Adrenal gland (tissue), 12 donors: ENCODE measurements around the gene TPK1. TPM values are rescaled to one million over a fixed set of nuclear protein-coding genes. Genes with fewer than 3 reads are reported as not detected.

ENCODE experiments used
- DNase-seq, 7 donors: peaks; one replicate each; pipeline ENCODE4 v3.0.0-alpha.2; 2019 to 2020
- H3K27ac ChIP-seq, 5 donors: fragments of 200-600 bp; sonication (generic) in 4 of 5; 1 replicate in 3 of 5; 2 replicates in 2 of 5; pipeline versions ENCODE4 v1.5.1 to v1.8.0; 2016 to 2020; ENCODE audit warnings: mild to moderate bottlenecking in 1 of 5
- H3K27me3 ChIP-seq: fragments of 200-600 bp; 2 replicates; pipeline ENCODE4 v1.8.0; 2021
- H3K36me3 ChIP-seq, 2 donors: fragments of 200-600 bp; replicated peaks in 1 of 2; 1 replicate in 1 of 2; 2 replicates in 1 of 2; pipeline versions ENCODE4 v1.5.1 to v1.8.0; 2018 to 2022
- H3K4me1 ChIP-seq, 2 donors: fragments of 200-600 bp; replicated peaks in 1 of 2; 1 replicate in 1 of 2; 2 replicates in 1 of 2; pipeline versions ENCODE4 v1.5.1 to v1.8.0; 2018 to 2021
- H3K4me3 ChIP-seq, 4 donors: fragments of 200-600 bp; sonication (generic) in 3 of 4; one replicate each; pipeline ENCODE4 v1.5.1; 2016 to 2018
- H3K9me3 ChIP-seq, 3 donors: fragments of 200-600 bp; sonication (generic) in 1 of 3; replicated peaks in 1 of 3; 1 replicate in 2 of 3; 2 replicates in 1 of 3; pipeline versions ENCODE4 v1.5.1 to v1.8.0; 2016 to 2021
- POLR2A ChIP-seq, 2 donors: fragments of 450-650 bp; IDR thresholded peaks; one replicate each; pipeline ENCODE4 v1.6.1; 2017; ENCODE audit warnings: antibody characterized with exemption in 2 of 2, mild to moderate bottlenecking in 2 of 2, moderate library complexity in 1 of 2
- whole genome bisulfite sequencing, 4 donors: extraction: QIAGEN DNeasy Blood & Tissue Kit in 2 of 4; methylation state at CpG; one replicate each; pipeline versions ENCODE4 v1.1.5 to v1.1.7; 2013 to 2017; 5-methylcytosine and 5-hydroxymethylcytosine counted together
- intact Hi-C, 2 donors: fragments of 100-400 bp; cut with DNase I; formaldehyde crosslinking; loops; one replicate each; pipeline versions ENCODE4 v1.14.1 to v1.15.0; 2022 to 2023
- polyA plus RNA-seq, 3 donors: library from polyadenylated mRNA; stranded (reverse); fragments of 200-250 nt in 2 of 3; fragments of 350-450 nt in 1 of 3; fragmentation: Illumina TruSeq in 1 of 3; extraction: RNeasy Lipid Tissue Mini Kit (QIAGEN cat#74804) in 1 of 3; gene quantifications; one replicate each; pipeline ENCODE4 v1.2.3, GENCODE V29; 2013 to 2014
- total RNA-seq, 9 donors: library from RNA; depleted of rRNA in 4 of 9; stranded (reverse); fragments of >200 nt in 4 of 9; fragments of 120-200 nt in 1 of 9; fragmentation: NEBNext Ultra II Directional in 1 of 9; extraction: Animal tissue kit (Norgen Biotek cat#: 25700) in 1 of 9; gene quantifications; one replicate each; pipeline versions ENCODE4 v1.1.0 to v1.2.4, GENCODE V29; 2013 to 2023
- TF ChIP-seq, protein P1 (sequence below), 6 experiments: fragments of 450-650 bp in 4 of 6; fragments of 200-600 bp in 2 of 6; sonication (generic) in 1 of 6; IDR thresholded peaks; 1 replicate in 5 of 6; 2 replicates in 1 of 6; pipeline versions ENCODE4 v1.5.1 to v1.8.0; 2016 to 2021; ENCODE audit warnings: antibody characterized with exemption in 6 of 6, mild to moderate bottlenecking in 2 of 6, moderate library complexity in 1 of 6
- donor health status: healthy with polysubstance abuse.
- donor health status: Bipolar disorder and iron deficiency.
- donor health status: DM: yes; HTN: yes; CAD: no.
- donor health status: DM: no; HTN: no; CAD: no.
- donor health status: DM: no; HTN: no; CAD: no.
- donor health status: DM: yes; HTN: yes; CAD: no.

Gene TPK1
- total and polyA plus RNA-seq, 12 donors = 3.7 to 10.6 (median 9.6) TPM

DNA sequence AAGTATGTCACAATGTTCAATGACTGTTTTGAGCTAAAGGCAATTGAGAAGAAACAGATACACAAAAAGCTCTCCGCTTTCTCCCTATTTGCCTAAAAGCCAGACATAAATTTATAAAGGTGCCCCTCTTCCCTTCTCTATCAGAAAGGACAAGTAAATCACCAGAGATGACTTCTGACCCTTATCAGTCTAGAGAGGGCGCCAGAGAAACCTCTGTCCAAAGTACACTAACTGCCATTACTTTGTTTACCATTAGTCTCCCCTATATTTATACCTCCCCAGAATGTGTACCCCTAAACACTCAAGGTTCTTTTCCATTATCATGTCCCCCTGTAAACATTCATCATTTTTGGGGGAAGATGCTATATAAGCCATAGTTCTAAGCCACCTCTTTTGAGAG is 49.3 kb downstream of the TPK1 start:
- no peak overlapping the region for H3K4me3 ChIP-seq
- no peak for TF ChIP-seq POLR2A (IDR thresholded peaks at IDR 0.05)
- TF ChIP-seq, protein P1, sequence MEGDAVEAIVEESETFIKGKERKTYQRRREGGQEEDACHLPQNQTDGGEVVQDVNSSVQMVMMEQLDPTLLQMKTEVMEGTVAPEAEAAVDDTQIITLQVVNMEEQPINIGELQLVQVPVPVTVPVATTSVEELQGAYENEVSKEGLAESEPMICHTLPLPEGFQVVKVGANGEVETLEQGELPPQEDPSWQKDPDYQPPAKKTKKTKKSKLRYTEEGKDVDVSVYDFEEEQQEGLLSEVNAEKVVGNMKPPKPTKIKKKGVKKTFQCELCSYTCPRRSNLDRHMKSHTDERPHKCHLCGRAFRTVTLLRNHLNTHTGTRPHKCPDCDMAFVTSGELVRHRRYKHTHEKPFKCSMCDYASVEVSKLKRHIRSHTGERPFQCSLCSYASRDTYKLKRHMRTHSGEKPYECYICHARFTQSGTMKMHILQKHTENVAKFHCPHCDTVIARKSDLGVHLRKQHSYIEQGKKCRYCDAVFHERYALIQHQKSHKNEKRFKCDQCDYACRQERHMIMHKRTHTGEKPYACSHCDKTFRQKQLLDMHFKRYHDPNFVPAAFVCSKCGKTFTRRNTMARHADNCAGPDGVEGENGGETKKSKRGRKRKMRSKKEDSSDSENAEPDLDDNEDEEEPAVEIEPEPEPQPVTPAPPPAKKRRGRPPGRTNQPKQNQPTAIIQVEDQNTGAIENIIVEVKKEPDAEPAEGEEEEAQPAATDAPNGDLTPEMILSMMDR (IDR thresholded peaks at IDR 0.05) = no peak
- no peaks in the 10 kb centered on the region for H3K9me3 ChIP-seq
- WGBS, 4 donors = 76 to 83% (median 80%) methylated on average over 2 of the region's 2 CpGs
- no peaks in the 10 kb centered on the region for H3K27me3 ChIP-seq
- no peaks in the 10 kb centered on the region for H3K4me1 ChIP-seq
- DNase-seq = no peak
- no peak overlapping the region for H3K27ac ChIP-seq
- intact Hi-C loops = no loop called here
- no peaks in the 10 kb centered on the region for H3K36me3 ChIP-seq

GRCh38 chr7:144786079-144786478 is 49.8 kb downstream of the TPK1 start:
- H3K4me1 ChIP-seq = no peaks in the 10 kb centered on the region
- WGBS, 4 donors = 75 to 93% (median 85%) methylated on average over 1 of the region's 1 CpG
- no peaks in the 10 kb centered on the region for H3K27me3 ChIP-seq
- H3K4me3 ChIP-seq = no peak overlapping the region
- DNase-seq = no peak
- intact Hi-C loops = no loop called here
- H3K27ac ChIP-seq = no peak overlapping the region
- H3K36me3 ChIP-seq = no peaks in the 10 kb centered on the region
- H3K9me3 ChIP-seq = no peaks in the 10 kb centered on the region
- TF ChIP-seq, protein P1 (IDR thresholded peaks at IDR 0.05) = no peak
- no peak for TF ChIP-seq POLR2A (IDR thresholded peaks at IDR 0.05)

DNA sequence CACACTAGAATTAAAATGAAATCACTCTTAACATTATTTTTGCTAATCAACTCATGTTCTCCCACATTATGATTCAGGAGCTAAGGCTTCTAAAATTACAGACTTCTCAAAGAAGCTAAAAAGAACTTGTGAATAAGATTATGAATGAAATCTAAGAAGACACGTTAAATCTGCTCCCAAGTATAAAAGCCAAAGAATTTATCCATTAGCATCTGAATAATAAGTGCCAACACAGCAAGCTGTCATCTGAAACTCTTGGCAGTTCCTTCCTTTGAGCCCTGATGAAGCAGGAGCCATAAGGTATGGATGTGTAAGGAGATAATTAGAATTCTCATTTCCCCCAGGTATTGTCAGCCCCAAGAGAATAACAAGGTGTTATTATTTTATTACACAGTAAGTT is 50.3 kb downstream of the TPK1 start:
- H3K36me3 ChIP-seq = no peaks in the 10 kb centered on the region
- no peak for DNase-seq
- no peak for TF ChIP-seq POLR2A (IDR thresholded peaks at IDR 0.05)
- TF ChIP-seq, protein P1 (IDR thresholded peaks at IDR 0.05) = no peak
- H3K27ac ChIP-seq = no peak overlapping the region
- H3K4me3 ChIP-seq = no peak overlapping the region
- intact Hi-C loops = no loop called here
- no peaks in the 10 kb centered on the region for H3K4me1 ChIP-seq
- WGBS, 4 donors = 74 to 91% (median 83%) methylated on average over 1 of the region's 1 CpG
- no peaks in the 10 kb centered on the region for H3K27me3 ChIP-seq
- H3K9me3 ChIP-seq = no peaks in the 10 kb centered on the region

DNA sequence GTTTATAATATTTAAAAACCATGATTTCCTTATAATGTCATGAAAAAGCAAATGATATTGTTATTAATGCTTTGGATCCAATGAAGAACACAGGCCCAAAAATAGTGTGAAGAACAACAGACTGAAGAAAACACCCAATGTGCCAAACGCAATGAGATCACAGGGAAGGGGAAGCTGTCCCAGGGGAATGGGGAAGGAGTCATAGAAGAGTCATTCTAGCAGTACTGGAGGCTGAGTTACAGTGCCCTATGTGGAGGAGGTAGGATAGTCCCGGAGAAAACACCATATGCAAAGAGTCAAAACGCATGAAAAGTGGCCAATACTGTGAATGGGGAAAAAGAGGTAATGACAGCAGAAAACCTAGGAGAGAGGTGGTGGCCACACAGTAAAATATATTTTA is 50.9 kb downstream of the TPK1 start:
- Histone ChIP-seq H3K9me3 (no peaks in the 10 kb centered on the region), H3K4me3 (no peak overlapping the region), H3K27ac (no peak overlapping the region), H3K27me3 (no peaks in the 10 kb centered on the region), H3K4me1 (no peaks in the 10 kb centered on the region), H3K36me3 (no peaks in the 10 kb centered on the region)
- WGBS, 4 donors = 72 to 80% (median 78%) methylated on average over 3 of the region's 3 CpGs
- intact Hi-C loops = no loop called here
- DNase-seq = no peak
- TF ChIP-seq POLR2A (IDR thresholded peaks at IDR 0.05) = no peak
- TF ChIP-seq, protein P1 (IDR thresholded peaks at IDR 0.05) = no peak
